ENCODE measurements around the gene UBE2D1.

- no peak for TF ChIP-seq MAX (CRISPR knock-in tag; IDR thresholded peaks at IDR 0.05)
- no peak for TF ChIP-seq CTCF (IDR thresholded peaks at IDR 0.05)
- no peak for TF ChIP-seq IRF2 (CRISPR knock-in tag; IDR thresholded peaks at IDR 0.05; ENCODE audit: borderline replicate concordance, low read depth)
- no peak for TF ChIP-seq ATF6 (CRISPR knock-in tag; IDR thresholded peaks at IDR 0.05)
- TF ChIP-seq NR2C2 (CRISPR knock-in tag; IDR thresholded peaks at IDR 0.05) = no peak
- no peak for TF ChIP-seq ZNF263 (CRISPR knock-in tag; IDR thresholded peaks at IDR 0.05; ENCODE audit: low read depth)
- no peak for TF ChIP-seq ATF3 (CRISPR knock-in tag; conservative IDR thresholded peaks at IDR 0.05)
- TF ChIP-seq CREB1 (CRISPR knock-in tag; IDR thresholded peaks at IDR 0.05) = no peak
- no peak for TF ChIP-seq FOXJ3 (CRISPR knock-in tag; IDR thresholded peaks at IDR 0.05; ENCODE audit: borderline replicate concordance)
- no peak for TF ChIP-seq PREB (CRISPR knock-in tag; IDR thresholded peaks at IDR 0.05; ENCODE audit: borderline replicate concordance)
- no peak for TF ChIP-seq STAT6 (CRISPR knock-in tag; conservative IDR thresholded peaks at IDR 0.05; ENCODE audit: low read depth)
- no peak for TF ChIP-seq ATF1 (CRISPR knock-in tag; IDR thresholded peaks at IDR 0.05)
Measured at GRCh38 chr10:58404001-58404400, 69.2 kb downstream of the UBE2D1 start.
